GM23338 (cell line): ENCODE data around the gene SENP8. TPM values are rescaled to one million over a fixed set of nuclear protein-coding genes. Genes with fewer than 3 reads are reported as not detected.

Experiments
- ATAC-seq: fragments of 200-7000 bp; cut with Tn5 transposase; 3 replicates; pipeline ENCODE4 v1.9.1; 2020
- DNase-seq: peaks from one replicate; pipeline ENCODE4 v3.0.0-alpha.2; 2015; ENCODE audit warnings: low spot score
- H2AFZ ChIP-seq: fragments of 200-600 bp; sonication (generic); 2 replicates; pipeline ENCODE4 v1.8.0; 2016; ENCODE audit warnings: antibody characterized with exemption, mild to moderate bottlenecking, moderate library complexity
- H3F3A ChIP-seq: fragments of 200-600 bp; sonication (generic); replicated peaks from 2 replicates; pipeline ENCODE4 v1.8.0; 2017; ENCODE audit warnings: antibody characterized with exemption, mixed run types, low read depth
- H3K27ac ChIP-seq: fragments of 200-600 bp; sonication (generic); 2 replicates; pipeline ENCODE4 v1.6.1; 2016; ENCODE audit warnings: low read depth
- H3K27me3 ChIP-seq: fragments of 200-600 bp; sonication (generic); 2 replicates; pipeline ENCODE4 v1.8.0; 2016; ENCODE audit warnings: mild to moderate bottlenecking, mixed run types, moderate library complexity; ENCODE audit not compliant: insufficient read depth
- H3K36me3 ChIP-seq: fragments of 200-600 bp; sonication (generic); 2 replicates; pipeline ENCODE4 v1.8.0; 2016; ENCODE audit warnings: mild to moderate bottlenecking; ENCODE audit not compliant: insufficient read depth
- H3K4me1 ChIP-seq: fragments of 200-600 bp; sonication (generic); 2 replicates; pipeline ENCODE4 v1.8.0; 2016; ENCODE audit warnings: mild to moderate bottlenecking, moderate library complexity; ENCODE audit not compliant: insufficient read depth
- H3K4me2 ChIP-seq: fragments of 200-600 bp; sonication (generic); 2 replicates; pipeline ENCODE4 v1.7.1; 2017; ENCODE audit warnings: mixed run types
- H3K4me3 ChIP-seq: fragments of 200-600 bp; sonication (generic); 2 replicates; pipeline ENCODE4 v1.6.1; 2016; ENCODE audit warnings: mixed run types
- H3K79me2 ChIP-seq: fragments of 200-600 bp; sonication (generic); replicated peaks from 2 replicates; pipeline ENCODE4 v1.8.0; 2017; ENCODE audit warnings: mild to moderate bottlenecking; ENCODE audit not compliant: insufficient read depth
- H3K9me2 ChIP-seq: fragments of 200-600 bp; sonication (generic); 2 replicates; pipeline ENCODE4 v1.8.0; 2017; ENCODE audit not compliant: insufficient read depth
- H4K20me1 ChIP-seq: fragments of 200-600 bp; sonication (generic); replicated peaks from 2 replicates; pipeline ENCODE4 v1.8.0; 2017; ENCODE audit warnings: mild to moderate bottlenecking; ENCODE audit not compliant: insufficient read depth
- H3K27ac Mint-ChIP-seq: 2 replicates; pipeline ENCODE4 v1.8.0; 2020; ENCODE audit warnings: inconsistent platforms, mild to moderate bottlenecking, moderate library complexity, mixed read lengths
- H3K27me3 Mint-ChIP-seq: 3 replicates; pipeline ENCODE4 v1.8.0; 2022; ENCODE audit warnings: low read depth, mild to moderate bottlenecking, moderate library complexity, mixed read lengths, inconsistent platforms; ENCODE audit not compliant: insufficient read depth, poor library complexity
- H3K36me3 Mint-ChIP-seq: 3 replicates; pipeline ENCODE4 v1.8.0; 2021; ENCODE audit warnings: low read depth, mild to moderate bottlenecking, inconsistent platforms, moderate library complexity, mixed read lengths
- H3K4me1 Mint-ChIP-seq: 3 replicates; pipeline ENCODE4 v1.8.0; 2020; ENCODE audit warnings: mild to moderate bottlenecking, inconsistent platforms, mixed read lengths
- H3K4me3 Mint-ChIP-seq: 3 replicates; pipeline ENCODE4 v1.8.0; 2021; ENCODE audit warnings: moderate library complexity, mild to moderate bottlenecking, inconsistent platforms, mixed read lengths
- H3K9me3 Mint-ChIP-seq: 3 replicates; pipeline ENCODE4 v1.8.0; 2020; ENCODE audit warnings: moderate library complexity, mild to moderate bottlenecking, inconsistent platforms, mixed read lengths
- CREB1 ChIP-seq: fragments of 250-450 bp; sonication (Bioruptor Pico); IDR thresholded peaks from 2 replicates; pipeline ENCODE4 v1.5.0; 2020; ENCODE audit warnings: low read depth, mild to moderate bottlenecking, moderate library complexity
- EZH2phosphoT487 ChIP-seq: fragments of 200-600 bp; sonication (generic); IDR thresholded peaks from one replicate; pipeline ENCODE4 v1.8.1; 2018; ENCODE audit warnings: antibody characterized with exemption; ENCODE audit not compliant: unreplicated experiment
- JUNB ChIP-seq: IDR thresholded peaks from one replicate; pipeline ENCODE4 v1.6.1; 2016; ENCODE audit warnings: antibody characterized with exemption; ENCODE audit not compliant: unreplicated experiment
- NANOG ChIP-seq: IDR thresholded peaks from 2 replicates; pipeline ENCODE4 v1.6.1; 2016; ENCODE audit warnings: antibody characterized with exemption, borderline replicate concordance
- POLR2AphosphoS5 ChIP-seq: IDR thresholded peaks from 2 replicates; pipeline ENCODE4 v1.6.1; 2016; ENCODE audit warnings: antibody characterized with exemption, low read depth
- STAT1 ChIP-seq: IDR thresholded peaks from one replicate; pipeline ENCODE4 v1.6.1; 2016; ENCODE audit warnings: antibody characterized with exemption; ENCODE audit not compliant: unreplicated experiment
- ZNF114 ChIP-seq: fragments of 250-450 bp; sonication (Bioruptor Pico); IDR thresholded peaks from 2 replicates; pipeline ENCODE4 v1.5.0; 2020; ENCODE audit warnings: mild to moderate bottlenecking, moderate library complexity
- ZNF331 ChIP-seq: fragments of 250-450 bp; sonication (Bioruptor Pico); IDR thresholded peaks from 2 replicates; pipeline ENCODE4 v1.5.0; 2020; ENCODE audit warnings: low read depth, mild to moderate bottlenecking, moderate library complexity
- polyA plus RNA-seq: library from polyadenylated mRNA; unstranded; fragments of >200 nt; fragmentation: Nextera tagmentation; extraction: Ambion mirVana; gene quantifications from 2 replicates; pipeline ENCODE4 v1.2.1, GENCODE V29; 2016
- total RNA-seq: library from RNA; depleted of rRNA; stranded (reverse); fragments of >200 nt; shearing (Covaris generic); gene quantifications from 2 replicates; pipeline ENCODE4 v1.2.3, GENCODE V29; 2014
- TF ChIP-seq, protein P1 (sequence below): IDR thresholded peaks from 2 replicates; pipeline ENCODE4 v1.6.1; 2016; ENCODE audit warnings: antibody characterized with exemption
- TF ChIP-seq, protein P2 (sequence below): IDR thresholded peaks from one replicate; pipeline ENCODE4 v1.6.1; 2018; ENCODE audit warnings: antibody characterized with exemption; ENCODE audit not compliant: unreplicated experiment
- TF ChIP-seq, protein P3 (sequence below), 2 experiments: fragments of 200-600 bp in 1 of 2; sonication (generic) in 1 of 2; conservative IDR thresholded peaks; 2 replicates each; pipeline versions ENCODE4 v1.5.1 to v1.6.1; 2016 to 2017; ENCODE audit warnings: antibody characterized with exemption in 2 of 2, low read depth in 2 of 2, mild to moderate bottlenecking in 2 of 2, moderate library complexity in 1 of 2

Gene SENP8
- total and polyA plus RNA-seq, 2 experiments from 2014 or later, result 3.1 to 7.7 TPM

DNA sequence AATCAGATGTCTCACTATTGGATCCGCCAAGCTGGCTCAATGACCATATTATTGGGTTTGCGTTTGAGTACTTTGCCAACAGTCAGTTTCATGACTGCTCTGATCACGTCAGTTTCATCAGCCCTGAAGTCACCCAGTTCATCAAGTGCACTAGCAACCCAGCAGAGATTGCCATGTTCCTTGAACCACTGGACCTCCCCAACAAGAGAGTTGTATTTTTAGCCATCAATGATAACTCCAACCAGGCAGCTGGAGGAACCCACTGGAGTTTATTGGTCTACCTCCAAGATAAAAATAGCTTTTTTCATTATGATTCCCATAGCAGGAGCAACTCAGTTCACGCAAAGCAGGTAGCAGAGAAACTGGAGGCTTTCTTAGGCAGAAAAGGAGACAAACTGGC lies 21.5 kb downstream of the SENP8 start:
- no peaks in the 10 kb centered on the region for H3K4me1 ChIP-seq
- Mint-ChIP-seq H3K9me3 (no peaks in the 10 kb centered on the region), H3K27me3 (peaks cover 1% of the 10 kb centered on the region), H3K4me3 (no peak overlapping the region), H3K4me1 (no peaks in the 10 kb centered on the region), H3K36me3 (no peaks in the 10 kb centered on the region), H3K27ac (no peak overlapping the region)
- H3F3A ChIP-seq, result no peaks in the 10 kb centered on the region
- H3K4me2 ChIP-seq, result no peak overlapping the region
- DNase-seq, result no peak
- ATAC-seq, result no peak
- H3K27ac ChIP-seq, result no peak overlapping the region
- no peaks in the 10 kb centered on the region for H3K9me2 ChIP-seq
- H3K4me3 ChIP-seq, result no peak overlapping the region
- H3K79me2 ChIP-seq, result no peaks in the 10 kb centered on the region
- no peak overlapping the region for H2AFZ ChIP-seq
- H3K27me3 ChIP-seq, result no peaks in the 10 kb centered on the region
- TF ChIP-seq NANOG, result no peak
- no peak for TF ChIP-seq POLR2AphosphoS5
- no peak for TF ChIP-seq ZNF331 (CRISPR knock-in tag)
- TF ChIP-seq, protein P1, sequence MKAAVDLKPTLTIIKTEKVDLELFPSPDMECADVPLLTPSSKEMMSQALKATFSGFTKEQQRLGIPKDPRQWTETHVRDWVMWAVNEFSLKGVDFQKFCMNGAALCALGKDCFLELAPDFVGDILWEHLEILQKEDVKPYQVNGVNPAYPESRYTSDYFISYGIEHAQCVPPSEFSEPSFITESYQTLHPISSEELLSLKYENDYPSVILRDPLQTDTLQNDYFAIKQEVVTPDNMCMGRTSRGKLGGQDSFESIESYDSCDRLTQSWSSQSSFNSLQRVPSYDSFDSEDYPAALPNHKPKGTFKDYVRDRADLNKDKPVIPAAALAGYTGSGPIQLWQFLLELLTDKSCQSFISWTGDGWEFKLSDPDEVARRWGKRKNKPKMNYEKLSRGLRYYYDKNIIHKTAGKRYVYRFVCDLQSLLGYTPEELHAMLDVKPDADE, result no peak
- TF ChIP-seq, protein P2, sequence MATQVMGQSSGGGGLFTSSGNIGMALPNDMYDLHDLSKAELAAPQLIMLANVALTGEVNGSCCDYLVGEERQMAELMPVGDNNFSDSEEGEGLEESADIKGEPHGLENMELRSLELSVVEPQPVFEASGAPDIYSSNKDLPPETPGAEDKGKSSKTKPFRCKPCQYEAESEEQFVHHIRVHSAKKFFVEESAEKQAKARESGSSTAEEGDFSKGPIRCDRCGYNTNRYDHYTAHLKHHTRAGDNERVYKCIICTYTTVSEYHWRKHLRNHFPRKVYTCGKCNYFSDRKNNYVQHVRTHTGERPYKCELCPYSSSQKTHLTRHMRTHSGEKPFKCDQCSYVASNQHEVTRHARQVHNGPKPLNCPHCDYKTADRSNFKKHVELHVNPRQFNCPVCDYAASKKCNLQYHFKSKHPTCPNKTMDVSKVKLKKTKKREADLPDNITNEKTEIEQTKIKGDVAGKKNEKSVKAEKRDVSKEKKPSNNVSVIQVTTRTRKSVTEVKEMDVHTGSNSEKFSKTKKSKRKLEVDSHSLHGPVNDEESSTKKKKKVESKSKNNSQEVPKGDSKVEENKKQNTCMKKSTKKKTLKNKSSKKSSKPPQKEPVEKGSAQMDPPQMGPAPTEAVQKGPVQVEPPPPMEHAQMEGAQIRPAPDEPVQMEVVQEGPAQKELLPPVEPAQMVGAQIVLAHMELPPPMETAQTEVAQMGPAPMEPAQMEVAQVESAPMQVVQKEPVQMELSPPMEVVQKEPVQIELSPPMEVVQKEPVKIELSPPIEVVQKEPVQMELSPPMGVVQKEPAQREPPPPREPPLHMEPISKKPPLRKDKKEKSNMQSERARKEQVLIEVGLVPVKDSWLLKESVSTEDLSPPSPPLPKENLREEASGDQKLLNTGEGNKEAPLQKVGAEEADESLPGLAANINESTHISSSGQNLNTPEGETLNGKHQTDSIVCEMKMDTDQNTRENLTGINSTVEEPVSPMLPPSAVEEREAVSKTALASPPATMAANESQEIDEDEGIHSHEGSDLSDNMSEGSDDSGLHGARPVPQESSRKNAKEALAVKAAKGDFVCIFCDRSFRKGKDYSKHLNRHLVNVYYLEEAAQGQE, result no peak
- TF ChIP-seq JUNB, result no peak
- TF ChIP-seq CREB1, result no peak
- TF ChIP-seq EZH2phosphoT487, result no peak
- no peaks in the 10 kb centered on the region for H3K36me3 ChIP-seq
- no peaks in the 10 kb centered on the region for H4K20me1 ChIP-seq

DNA sequence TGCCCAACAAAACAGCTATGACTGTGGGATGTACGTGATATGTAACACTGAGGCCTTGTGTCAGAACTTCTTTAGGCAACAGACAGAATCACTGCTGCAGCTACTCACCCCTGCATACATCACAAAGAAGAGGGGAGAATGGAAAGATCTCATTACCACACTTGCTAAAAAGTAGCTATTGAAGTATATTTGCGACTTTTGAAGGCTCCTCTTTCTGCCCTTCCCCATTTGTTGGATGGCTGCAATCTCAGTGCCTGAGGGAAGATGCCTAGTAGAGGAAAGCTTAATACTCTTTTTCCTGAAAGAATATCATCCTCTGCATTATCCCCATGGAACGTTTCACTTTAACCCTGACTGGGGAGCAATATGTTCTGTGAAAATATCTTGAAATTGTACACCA lies 21.9 kb downstream of the SENP8 start:
- no peak for DNase-seq
- H3K79me2 ChIP-seq, result no peaks in the 10 kb centered on the region
- no peak overlapping the region for H3K27ac Mint-ChIP-seq
- H4K20me1 ChIP-seq, result no peaks in the 10 kb centered on the region
- ATAC-seq, result no peak
- no peak overlapping the region for H3K4me3 ChIP-seq
- no peak overlapping the region for H3K4me2 ChIP-seq
- H3K36me3 Mint-ChIP-seq, result no peaks in the 10 kb centered on the region
- no peaks in the 10 kb centered on the region for H3K36me3 ChIP-seq
- no peaks in the 10 kb centered on the region for H3F3A ChIP-seq
- no peaks in the 10 kb centered on the region for H3K27me3 ChIP-seq
- no peaks in the 10 kb centered on the region for H3K9me2 ChIP-seq
- peaks cover 1% of the 10 kb centered on the region for H3K27me3 Mint-ChIP-seq
- no peaks in the 10 kb centered on the region for H3K4me1 Mint-ChIP-seq
- no peak overlapping the region for H2AFZ ChIP-seq
- H3K27ac ChIP-seq, result no peak overlapping the region
- H3K4me3 Mint-ChIP-seq, result no peak overlapping the region
- no peaks in the 10 kb centered on the region for H3K4me1 ChIP-seq
- H3K9me3 Mint-ChIP-seq, result no peaks in the 10 kb centered on the region
- TF ChIP-seq, protein P3, sequence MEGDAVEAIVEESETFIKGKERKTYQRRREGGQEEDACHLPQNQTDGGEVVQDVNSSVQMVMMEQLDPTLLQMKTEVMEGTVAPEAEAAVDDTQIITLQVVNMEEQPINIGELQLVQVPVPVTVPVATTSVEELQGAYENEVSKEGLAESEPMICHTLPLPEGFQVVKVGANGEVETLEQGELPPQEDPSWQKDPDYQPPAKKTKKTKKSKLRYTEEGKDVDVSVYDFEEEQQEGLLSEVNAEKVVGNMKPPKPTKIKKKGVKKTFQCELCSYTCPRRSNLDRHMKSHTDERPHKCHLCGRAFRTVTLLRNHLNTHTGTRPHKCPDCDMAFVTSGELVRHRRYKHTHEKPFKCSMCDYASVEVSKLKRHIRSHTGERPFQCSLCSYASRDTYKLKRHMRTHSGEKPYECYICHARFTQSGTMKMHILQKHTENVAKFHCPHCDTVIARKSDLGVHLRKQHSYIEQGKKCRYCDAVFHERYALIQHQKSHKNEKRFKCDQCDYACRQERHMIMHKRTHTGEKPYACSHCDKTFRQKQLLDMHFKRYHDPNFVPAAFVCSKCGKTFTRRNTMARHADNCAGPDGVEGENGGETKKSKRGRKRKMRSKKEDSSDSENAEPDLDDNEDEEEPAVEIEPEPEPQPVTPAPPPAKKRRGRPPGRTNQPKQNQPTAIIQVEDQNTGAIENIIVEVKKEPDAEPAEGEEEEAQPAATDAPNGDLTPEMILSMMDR (conservative IDR thresholded peaks at IDR 0.05; ENCODE audit: low read depth in 2 of 2), result no peak
- no peak for TF ChIP-seq NANOG
- no peak for TF ChIP-seq STAT1
- no peak for TF ChIP-seq POLR2AphosphoS5
- TF ChIP-seq JUNB, result no peak
- no peak for TF ChIP-seq ZNF114 (CRISPR knock-in tag)
- TF ChIP-seq, protein P2, result no peak
